GM12875 (cell line): ENCODE data around the gene PGGT1B.

Experiments used
- H3K4me3 ChIP-seq: one replicate; pipeline ENCODE4 v1.5.1; 2011; ENCODE audit warnings: low read depth, low read length, control low read depth
- TF ChIP-seq, protein P1 (sequence below): IDR thresholded peaks from 2 replicates; pipeline ENCODE4 v1.5.1; 2011; ENCODE audit warnings: low read depth, mild to moderate bottlenecking, control low read depth, inconsistent platforms, low read length, moderate library complexity, borderline replicate concordance; ENCODE audit not compliant: insufficient read depth

The PGGT1B gene

GRCh38 chr5:115202952-115203351, 59.7 kb downstream of the PGGT1B start:
- TF ChIP-seq, protein P1, sequence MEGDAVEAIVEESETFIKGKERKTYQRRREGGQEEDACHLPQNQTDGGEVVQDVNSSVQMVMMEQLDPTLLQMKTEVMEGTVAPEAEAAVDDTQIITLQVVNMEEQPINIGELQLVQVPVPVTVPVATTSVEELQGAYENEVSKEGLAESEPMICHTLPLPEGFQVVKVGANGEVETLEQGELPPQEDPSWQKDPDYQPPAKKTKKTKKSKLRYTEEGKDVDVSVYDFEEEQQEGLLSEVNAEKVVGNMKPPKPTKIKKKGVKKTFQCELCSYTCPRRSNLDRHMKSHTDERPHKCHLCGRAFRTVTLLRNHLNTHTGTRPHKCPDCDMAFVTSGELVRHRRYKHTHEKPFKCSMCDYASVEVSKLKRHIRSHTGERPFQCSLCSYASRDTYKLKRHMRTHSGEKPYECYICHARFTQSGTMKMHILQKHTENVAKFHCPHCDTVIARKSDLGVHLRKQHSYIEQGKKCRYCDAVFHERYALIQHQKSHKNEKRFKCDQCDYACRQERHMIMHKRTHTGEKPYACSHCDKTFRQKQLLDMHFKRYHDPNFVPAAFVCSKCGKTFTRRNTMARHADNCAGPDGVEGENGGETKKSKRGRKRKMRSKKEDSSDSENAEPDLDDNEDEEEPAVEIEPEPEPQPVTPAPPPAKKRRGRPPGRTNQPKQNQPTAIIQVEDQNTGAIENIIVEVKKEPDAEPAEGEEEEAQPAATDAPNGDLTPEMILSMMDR: no peak

GRCh38 chr5:115196161-115196560, 66.5 kb downstream of the PGGT1B start:
- H3K4me3 ChIP-seq: no peak overlapping the region
- TF ChIP-seq, protein P1: no peak

More at GRCh38 chr5:115202952-115203351, 59.7 kb downstream of the PGGT1B start:
- H3K4me3 ChIP-seq: no peak overlapping the region

DNA sequence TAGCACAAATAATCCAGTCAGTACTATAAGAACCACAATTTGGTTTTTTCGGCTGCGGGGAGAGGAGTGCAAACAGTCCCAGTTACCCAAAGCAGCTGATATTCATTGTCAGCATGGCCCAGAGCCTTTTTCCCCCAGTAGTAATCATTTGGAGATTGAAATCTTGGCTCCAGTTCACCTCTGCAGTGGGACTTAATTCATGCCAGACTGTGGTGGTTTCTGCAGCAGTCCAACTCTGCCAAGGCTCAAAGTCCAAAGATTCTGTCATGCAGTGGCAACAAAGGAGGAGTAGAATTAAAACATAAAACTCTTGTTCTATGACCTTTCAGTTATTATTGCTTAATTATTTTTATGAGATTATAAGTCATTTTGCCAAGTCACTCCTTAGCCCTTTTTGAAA, 68.0 kb downstream of the PGGT1B start:
- H3K4me3 ChIP-seq: no peak overlapping the region
- TF ChIP-seq, protein P1: no peak

- TF ChIP-seq, protein P1: no peak
- no peak overlapping the region for H3K4me3 ChIP-seq
These were observed 69.4 kb downstream of the PGGT1B start for GRCh38 chr5:115193295-115193694.

GRCh38 chr5:115192098-115192497, 70.6 kb downstream of the PGGT1B start:
- TF ChIP-seq, protein P1: no peak
- no peak overlapping the region for H3K4me3 ChIP-seq

DNA sequence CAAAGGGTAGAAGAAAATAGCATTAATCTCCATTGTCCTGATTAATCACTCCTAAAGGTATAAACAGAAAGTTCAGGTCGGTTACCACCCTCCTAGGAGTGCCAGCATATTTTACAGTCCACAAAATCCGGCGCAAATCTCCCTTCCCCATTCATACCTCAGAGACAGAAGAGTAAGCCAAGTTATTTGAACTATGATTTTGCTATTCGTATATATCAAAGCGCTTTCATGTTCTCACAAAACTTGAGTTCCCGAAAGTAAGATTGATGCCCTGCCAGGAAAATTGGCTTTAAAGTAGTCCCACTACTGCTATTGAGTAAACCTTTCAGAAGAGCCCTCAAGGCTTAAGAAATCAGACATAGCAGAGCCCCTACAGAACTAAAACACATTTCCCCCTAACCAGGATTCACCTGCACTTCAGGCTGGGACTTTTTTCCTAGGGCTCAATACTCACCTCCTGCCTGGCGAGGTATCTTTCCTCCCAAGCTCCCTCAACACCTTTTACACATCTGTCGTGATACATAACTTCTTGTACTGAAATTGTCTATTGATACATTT, 71.1 kb downstream of the PGGT1B start:
- TF ChIP-seq, protein P1: no peak
- no peak overlapping the region for H3K4me3 ChIP-seq

DNA sequence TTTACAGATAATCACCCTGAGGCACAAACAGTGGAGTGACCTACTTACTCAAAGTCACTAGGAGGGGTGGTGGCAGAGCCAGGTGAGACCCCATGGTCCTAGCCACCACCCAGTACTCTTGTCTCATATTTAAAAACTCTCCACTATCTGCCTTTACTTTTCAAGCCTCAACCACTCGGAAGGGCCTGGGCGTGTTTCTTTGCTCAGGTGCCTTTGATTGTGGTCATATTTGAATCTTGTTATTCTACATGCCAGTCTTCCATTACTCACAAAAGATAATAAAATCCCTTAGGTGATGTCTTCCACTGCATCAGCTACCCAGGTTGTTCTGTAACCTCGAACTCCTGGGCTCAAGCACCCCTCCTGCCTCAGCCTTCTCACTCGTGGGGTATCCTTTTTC, 72.3 kb downstream of the PGGT1B start:
- H3K4me3 ChIP-seq: no peak overlapping the region
- TF ChIP-seq, protein P1: no peak
